ENCODE data around the gene PCDHGA7.
A peak's percentile ranks its signal among the peaks of the same experiment; 100 is the strongest.
"Not testable (repeated sequence)": the region's sequence is repeated elsewhere in the genome, so short reads cannot be mapped to it uniquely, and the experiment has no call there.

PCDHGA7 gene

GRCh38 chr5:141413540-141414069 lies 31.1 kb downstream of the PCDHGA7 start:
- Histone ChIP-seq H3K4me3 (ENCODE audit: low read depth, low read length) (no peak overlapping the region), H3K27ac (ENCODE audit: extremely low read depth, low read depth, low read length) (no peak overlapping the region), H3K9me3 (ENCODE audit: control insufficient read depth, insufficient read depth, low read depth, low read length) (no peaks in the 10 kb centered on the region), H3K4me1 (ENCODE audit: control insufficient read depth, insufficient read depth, low read length) (no peaks in the 10 kb centered on the region), H3K36me3 (ENCODE audit: control insufficient read depth in 2 of 2, insufficient read depth in 1 of 2, low read length in 2 of 2) (no peaks in the 10 kb centered on the region)
- TF ChIP-seq ZNF121 (tag by site-specific recombination; IDR thresholded peaks at IDR 0.05) (no peak), REPIN1 (tag by site-specific recombination; IDR thresholded peaks at IDR 0.05; ENCODE audit: low read depth) (no peak), ZNF202 (tag by site-specific recombination; IDR thresholded peaks at IDR 0.05; ENCODE audit: borderline replicate concordance) (no peak), ZNF2 (tag by site-specific recombination; IDR thresholded peaks at IDR 0.05) (no peak), ZSCAN23 (tag by site-specific recombination; IDR thresholded peaks at IDR 0.05) (no peak)
- TF ChIP-seq, protein P1, sequence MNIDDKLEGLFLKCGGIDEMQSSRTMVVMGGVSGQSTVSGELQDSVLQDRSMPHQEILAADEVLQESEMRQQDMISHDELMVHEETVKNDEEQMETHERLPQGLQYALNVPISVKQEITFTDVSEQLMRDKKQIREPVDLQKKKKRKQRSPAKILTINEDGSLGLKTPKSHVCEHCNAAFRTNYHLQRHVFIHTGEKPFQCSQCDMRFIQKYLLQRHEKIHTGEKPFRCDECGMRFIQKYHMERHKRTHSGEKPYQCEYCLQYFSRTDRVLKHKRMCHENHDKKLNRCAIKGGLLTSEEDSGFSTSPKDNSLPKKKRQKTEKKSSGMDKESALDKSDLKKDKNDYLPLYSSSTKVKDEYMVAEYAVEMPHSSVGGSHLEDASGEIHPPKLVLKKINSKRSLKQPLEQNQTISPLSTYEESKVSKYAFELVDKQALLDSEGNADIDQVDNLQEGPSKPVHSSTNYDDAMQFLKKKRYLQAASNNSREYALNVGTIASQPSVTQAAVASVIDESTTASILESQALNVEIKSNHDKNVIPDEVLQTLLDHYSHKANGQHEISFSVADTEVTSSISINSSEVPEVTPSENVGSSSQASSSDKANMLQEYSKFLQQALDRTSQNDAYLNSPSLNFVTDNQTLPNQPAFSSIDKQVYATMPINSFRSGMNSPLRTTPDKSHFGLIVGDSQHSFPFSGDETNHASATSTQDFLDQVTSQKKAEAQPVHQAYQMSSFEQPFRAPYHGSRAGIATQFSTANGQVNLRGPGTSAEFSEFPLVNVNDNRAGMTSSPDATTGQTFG (tag by site-specific recombination; IDR thresholded peaks at IDR 0.05; ENCODE audit: borderline replicate concordance), result no peak
- ChIA-PET CTCF (interaction anchor here (0.6 to 3.2 kb wide), 13 partner anchors 16 to 364 kb away, joined by 3 to 14 read pairs (median 5); partner anchors contain the start of genes PCDHGA12 and PCDHGB5), POLR2A (no interaction called here)

- H3K4me3 ChIP-seq (ENCODE audit: low read depth, low read length); H3K9me3 ChIP-seq (ENCODE audit: control insufficient read depth, insufficient read depth, low read depth, low read length); H3K36me3 ChIP-seq (ENCODE audit: control insufficient read depth in 2 of 2, insufficient read depth in 1 of 2, low read length in 2 of 2); H3K4me1 ChIP-seq (ENCODE audit: control insufficient read depth, insufficient read depth, low read length); POLR2A ChIA-PET; H3K27ac ChIP-seq (ENCODE audit: extremely low read depth, low read depth, low read length): not testable (repeated sequence)
- CTCF ChIA-PET, result interaction anchor here (1.0 to 3.2 kb wide), 4 partner anchors 17 to 143 kb away, joined by 4 to 14 read pairs (median 8); no protein-coding TSS in a partner anchor
Measured at GRCh38 chr5:141414548-141415274, 32.2 kb downstream of the PCDHGA7 start.

- H3K4me1 ChIP-seq (ENCODE audit: control insufficient read depth, insufficient read depth, low read length); POLR2A ChIA-PET; CTCF ChIA-PET; H3K36me3 ChIP-seq (ENCODE audit: control insufficient read depth in 2 of 2, insufficient read depth in 1 of 2, low read length in 2 of 2); H3K27ac ChIP-seq (ENCODE audit: extremely low read depth, low read depth, low read length); H3K4me3 ChIP-seq (ENCODE audit: low read depth, low read length); H3K9me3 ChIP-seq (ENCODE audit: control insufficient read depth, insufficient read depth, low read depth, low read length): not testable (repeated sequence)
Measured at GRCh38 chr5:141415275-141415618, 32.7 kb downstream of the PCDHGA7 start.

DNA sequence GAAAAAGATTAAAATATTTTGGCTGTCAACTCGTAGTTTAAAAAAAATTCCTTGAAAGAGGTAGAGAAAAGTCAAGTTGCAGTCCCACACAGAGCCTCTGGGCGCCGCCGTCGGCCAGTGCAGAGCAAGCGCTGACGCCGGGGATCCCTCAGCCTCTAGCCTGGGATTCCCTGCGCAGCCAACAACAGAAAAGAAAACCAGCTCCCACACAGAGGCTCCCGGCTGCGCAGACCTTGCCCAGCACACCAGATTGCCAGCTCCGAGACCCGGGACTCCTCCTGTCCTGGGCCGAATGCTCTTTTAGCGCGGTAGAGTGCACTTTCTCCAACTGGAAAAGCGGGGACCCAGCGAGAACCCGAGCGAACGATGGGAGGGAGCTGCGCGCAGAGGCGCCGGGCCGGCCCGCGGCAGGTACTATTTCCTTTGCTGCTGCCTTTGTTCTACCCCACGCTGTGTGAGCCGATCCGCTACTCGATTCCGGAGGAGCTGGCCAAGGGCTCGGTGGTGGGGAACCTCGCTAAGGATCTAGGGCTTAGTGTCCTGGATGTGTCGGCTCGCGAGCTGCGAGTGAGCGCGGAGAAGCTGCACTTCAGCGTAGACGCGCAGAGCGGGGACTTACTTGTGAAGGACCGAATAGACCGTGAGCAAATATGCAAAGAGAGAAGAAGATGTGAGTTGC lies 35.1 kb downstream of the PCDHGA7 start, which contains the start of gene PCDHGB7:
Gene PCDHGB7, plus strand, starts transcription at position 184 of the 679 bp plus-strand sequence. Its CDS starts 183 bp downstream, at position 367.
- H3K36me3 ChIP-seq (ENCODE audit: control insufficient read depth in 2 of 2, insufficient read depth in 1 of 2, low read length in 2 of 2); H3K9me3 ChIP-seq (ENCODE audit: control insufficient read depth, insufficient read depth, low read depth, low read length); H3K4me1 ChIP-seq (ENCODE audit: control insufficient read depth, insufficient read depth, low read length); H3K27ac ChIP-seq (ENCODE audit: extremely low read depth, low read depth, low read length); POLR2A ChIA-PET: not testable (repeated sequence)
- peak within 1 kb of the TSS; percentile 16; the same call in 1 of the 2 replicates for H3K4me3 ChIP-seq (ENCODE audit: low read depth, low read length)
- CTCF ChIA-PET, result interaction anchor here (0.6 to 7.0 kb wide), 20 partner anchors 10 to 552 kb away, joined by 3 to 160 read pairs (median 4); partner anchors contain the start of genes PCDHA11, PCDHGA1, PCDHGB1 and PCDHGB3

DNA sequence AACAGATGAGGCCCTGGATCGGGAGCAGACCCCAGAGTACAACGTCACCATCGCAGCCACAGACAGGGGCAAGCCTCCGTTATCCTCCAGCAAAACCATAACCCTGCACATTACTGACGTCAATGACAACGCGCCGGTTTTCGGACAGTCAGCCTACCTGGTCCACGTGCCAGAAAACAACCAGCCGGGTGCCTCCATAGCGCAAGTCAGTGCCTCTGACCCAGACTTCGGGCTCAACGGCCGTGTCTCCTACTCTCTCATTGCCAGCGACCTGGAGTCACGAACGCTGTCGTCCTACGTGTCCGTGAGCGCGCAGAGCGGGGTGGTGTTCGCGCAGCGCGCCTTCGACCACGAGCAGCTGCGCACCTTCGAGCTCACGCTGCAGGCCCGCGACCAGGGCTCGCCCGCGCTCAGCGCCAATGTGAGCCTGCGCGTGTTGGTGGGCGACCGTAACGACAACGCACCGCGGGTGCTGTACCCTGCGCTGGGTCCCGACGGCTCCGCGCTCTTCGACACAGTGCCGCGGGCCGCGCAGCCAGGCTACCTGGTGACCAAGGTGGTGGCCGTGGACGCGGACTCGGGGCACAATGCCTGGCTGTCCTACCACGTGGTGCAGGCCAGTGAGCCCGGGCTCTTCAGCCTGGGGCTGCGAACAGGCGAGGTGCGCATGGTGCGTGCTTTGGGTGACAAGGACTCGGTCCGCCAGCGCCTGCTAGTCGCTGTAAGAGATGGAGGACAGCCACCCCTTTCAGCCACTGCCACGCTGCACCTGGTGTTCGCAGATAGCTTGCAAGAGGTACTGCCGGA lies 36.7 kb downstream of the PCDHGA7 start:
- TF ChIP-seq ZBTB20 (tag by site-specific recombination; IDR thresholded peaks at IDR 0.05) (no peak), REST (tag by site-specific recombination; IDR thresholded peaks at IDR 0.05) (no peak), ZNF366 (tag by site-specific recombination; conservative IDR thresholded peaks at IDR 0.05) (no peak)
- TF ChIP-seq, protein P2, sequence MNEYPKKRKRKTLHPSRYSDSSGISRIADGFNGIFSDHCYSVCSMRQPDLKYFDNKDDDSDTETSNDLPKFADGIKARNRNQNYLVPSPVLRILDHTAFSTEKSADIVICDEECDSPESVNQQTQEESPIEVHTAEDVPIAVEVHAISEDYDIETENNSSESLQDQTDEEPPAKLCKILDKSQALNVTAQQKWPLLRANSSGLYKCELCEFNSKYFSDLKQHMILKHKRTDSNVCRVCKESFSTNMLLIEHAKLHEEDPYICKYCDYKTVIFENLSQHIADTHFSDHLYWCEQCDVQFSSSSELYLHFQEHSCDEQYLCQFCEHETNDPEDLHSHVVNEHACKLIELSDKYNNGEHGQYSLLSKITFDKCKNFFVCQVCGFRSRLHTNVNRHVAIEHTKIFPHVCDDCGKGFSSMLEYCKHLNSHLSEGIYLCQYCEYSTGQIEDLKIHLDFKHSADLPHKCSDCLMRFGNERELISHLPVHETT (tag by site-specific recombination; IDR thresholded peaks at IDR 0.05), result no peak
- no peaks in the 10 kb centered on the region for H3K36me3 ChIP-seq (ENCODE audit: control insufficient read depth in 2 of 2, insufficient read depth in 1 of 2, low read length in 2 of 2)
- CTCF ChIA-PET, result interaction anchor here (0.6 to 7.0 kb wide), 9 partner anchors 11 to 145 kb away, joined by 3 to 160 read pairs (median 3); partner anchors contain the start of genes PCDHGA12, PCDHGB1 and PCDHGB3
- no peaks in the 10 kb centered on the region for H3K4me1 ChIP-seq (ENCODE audit: control insufficient read depth, insufficient read depth, low read length)
- POLR2A ChIA-PET, result no interaction called here
- H3K9me3 ChIP-seq (ENCODE audit: control insufficient read depth, insufficient read depth, low read depth, low read length), result no peaks in the 10 kb centered on the region; the same call in 1 of the 2 replicates
- H3K4me3 ChIP-seq (ENCODE audit: low read depth, low read length), result no peak overlapping the region
- no peak overlapping the region for H3K27ac ChIP-seq (ENCODE audit: extremely low read depth, low read depth, low read length)
